Ishikawa (cell line): ENCODE data around the gene EPN2.

ENCODE experiments used
- CEBPB ChIP-seq: IDR thresholded peaks from 2 replicates; pipeline ENCODE4 v1.6.1; 2012
- CREB1 ChIP-seq: IDR thresholded peaks from 2 replicates; pipeline ENCODE4 v1.6.1; 2012; ENCODE audit warnings: low read depth
- EGR1 ChIP-seq: IDR thresholded peaks from 2 replicates; pipeline ENCODE4 v1.6.1; 2012
- EP300 ChIP-seq: IDR thresholded peaks from 2 replicates; pipeline ENCODE4 v1.6.1; 2012; ENCODE audit warnings: borderline replicate concordance
- FOXM1 ChIP-seq: IDR thresholded peaks from 2 replicates; pipeline ENCODE4 v1.6.1; 2012; ENCODE audit warnings: low read depth, borderline replicate concordance
- MAX ChIP-seq: IDR thresholded peaks from 2 replicates; pipeline ENCODE4 v1.6.1; 2012
- NFIC ChIP-seq: IDR thresholded peaks from 2 replicates; pipeline ENCODE4 v1.6.1; 2012
- RAD21 ChIP-seq: IDR thresholded peaks from 2 replicates; pipeline ENCODE4 v1.6.1; 2012; ENCODE audit warnings: low read depth
- TAF1 ChIP-seq: IDR thresholded peaks from 2 replicates; pipeline ENCODE4 v1.6.1; 2012; ENCODE audit warnings: low read depth, mild to moderate bottlenecking
- TCF12 ChIP-seq: IDR thresholded peaks from 2 replicates; pipeline ENCODE4 v1.6.1; 2012; ENCODE audit warnings: low read depth
- TEAD4 ChIP-seq: IDR thresholded peaks from 2 replicates; pipeline ENCODE4 v1.6.1; 2012
- USF1 ChIP-seq: IDR thresholded peaks from 2 replicates; pipeline ENCODE4 v1.6.1; 2012
- YY1 ChIP-seq: IDR thresholded peaks from 2 replicates; pipeline ENCODE4 v1.6.1; 2012; ENCODE audit warnings: low read depth
- ZBTB7A ChIP-seq: IDR thresholded peaks from 2 replicates; pipeline ENCODE4 v1.6.1; 2012; ENCODE audit warnings: low read depth
- TF ChIP-seq, protein P1 (sequence below): IDR thresholded peaks from 2 replicates; pipeline ENCODE4 v1.6.1; 2012; ENCODE audit warnings: low read depth, mild to moderate bottlenecking

The EPN2 gene

DNA sequence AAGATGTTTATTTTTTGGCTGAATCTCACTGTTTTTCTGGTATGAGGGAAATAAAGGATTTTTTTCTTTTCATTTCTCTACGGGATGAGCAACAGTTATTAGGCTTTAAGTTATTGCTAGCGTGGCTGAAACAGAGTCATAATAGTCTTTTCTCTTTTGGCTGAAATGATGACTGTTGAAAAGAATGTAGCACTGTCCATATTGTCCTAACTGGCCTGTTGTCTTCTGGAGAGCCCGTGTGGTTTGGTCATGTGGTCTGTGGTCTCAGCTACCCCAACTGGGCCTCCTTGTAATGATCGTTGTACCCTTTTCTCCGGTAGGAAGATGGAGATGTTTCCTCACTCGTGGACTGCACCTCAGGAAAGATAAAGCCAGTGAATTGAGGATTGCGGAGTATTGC lies 36.6 kb downstream of the EPN2 start:
- TF ChIP-seq EP300 (no peak), CEBPB (no peak), TEAD4 (no peak), FOXM1 (no peak), RAD21 (no peak), NFIC (no peak), YY1 (no peak), USF1 (no peak), EGR1 (no peak), ZBTB7A (no peak), TAF1 (no peak), CREB1 (no peak), TCF12 (no peak)

GRCh38 chr17:19274893-19275292 lies 37.7 kb downstream of the EPN2 start:
- TF ChIP-seq NFIC = no peak
- TF ChIP-seq EGR1 = no peak
- no peak for TF ChIP-seq EP300
- TF ChIP-seq FOXM1 = no peak
- TF ChIP-seq ZBTB7A = no peak
- no peak for TF ChIP-seq USF1
- no peak for TF ChIP-seq TEAD4
- TF ChIP-seq TAF1 = no peak
- TF ChIP-seq CREB1 = no peak
- no peak for TF ChIP-seq YY1
- TF ChIP-seq, protein P1, sequence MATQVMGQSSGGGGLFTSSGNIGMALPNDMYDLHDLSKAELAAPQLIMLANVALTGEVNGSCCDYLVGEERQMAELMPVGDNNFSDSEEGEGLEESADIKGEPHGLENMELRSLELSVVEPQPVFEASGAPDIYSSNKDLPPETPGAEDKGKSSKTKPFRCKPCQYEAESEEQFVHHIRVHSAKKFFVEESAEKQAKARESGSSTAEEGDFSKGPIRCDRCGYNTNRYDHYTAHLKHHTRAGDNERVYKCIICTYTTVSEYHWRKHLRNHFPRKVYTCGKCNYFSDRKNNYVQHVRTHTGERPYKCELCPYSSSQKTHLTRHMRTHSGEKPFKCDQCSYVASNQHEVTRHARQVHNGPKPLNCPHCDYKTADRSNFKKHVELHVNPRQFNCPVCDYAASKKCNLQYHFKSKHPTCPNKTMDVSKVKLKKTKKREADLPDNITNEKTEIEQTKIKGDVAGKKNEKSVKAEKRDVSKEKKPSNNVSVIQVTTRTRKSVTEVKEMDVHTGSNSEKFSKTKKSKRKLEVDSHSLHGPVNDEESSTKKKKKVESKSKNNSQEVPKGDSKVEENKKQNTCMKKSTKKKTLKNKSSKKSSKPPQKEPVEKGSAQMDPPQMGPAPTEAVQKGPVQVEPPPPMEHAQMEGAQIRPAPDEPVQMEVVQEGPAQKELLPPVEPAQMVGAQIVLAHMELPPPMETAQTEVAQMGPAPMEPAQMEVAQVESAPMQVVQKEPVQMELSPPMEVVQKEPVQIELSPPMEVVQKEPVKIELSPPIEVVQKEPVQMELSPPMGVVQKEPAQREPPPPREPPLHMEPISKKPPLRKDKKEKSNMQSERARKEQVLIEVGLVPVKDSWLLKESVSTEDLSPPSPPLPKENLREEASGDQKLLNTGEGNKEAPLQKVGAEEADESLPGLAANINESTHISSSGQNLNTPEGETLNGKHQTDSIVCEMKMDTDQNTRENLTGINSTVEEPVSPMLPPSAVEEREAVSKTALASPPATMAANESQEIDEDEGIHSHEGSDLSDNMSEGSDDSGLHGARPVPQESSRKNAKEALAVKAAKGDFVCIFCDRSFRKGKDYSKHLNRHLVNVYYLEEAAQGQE = no peak
- no peak for TF ChIP-seq RAD21
- TF ChIP-seq CEBPB = no peak
- TF ChIP-seq TCF12 = no peak
- TF ChIP-seq MAX = no peak

- no peak for TF ChIP-seq EP300
- TF ChIP-seq USF1 = no peak
- TF ChIP-seq FOXM1 = no peak
- no peak for TF ChIP-seq TAF1
- TF ChIP-seq RAD21 = no peak
- TF ChIP-seq EGR1 = no peak
- no peak for TF ChIP-seq TEAD4
- no peak for TF ChIP-seq CREB1
- no peak for TF ChIP-seq YY1
- TF ChIP-seq TCF12 = no peak
- TF ChIP-seq, protein P1 = no peak
- no peak for TF ChIP-seq MAX
- no peak for TF ChIP-seq NFIC
- TF ChIP-seq CEBPB = no peak
- no peak for TF ChIP-seq ZBTB7A
Observed at GRCh38 chr17:19275457-19276127, 38.4 kb downstream of the EPN2 start.

GRCh38 chr17:19278729-19279128 lies 41.6 kb downstream of the EPN2 start:
- TF ChIP-seq TAF1 (no peak), RAD21 (no peak), EP300 (no peak), ZBTB7A (no peak), TEAD4 (no peak), EGR1 (no peak), MAX (no peak), NFIC (no peak), FOXM1 (no peak), CREB1 (no peak), YY1 (no peak), TCF12 (no peak), USF1 (no peak), CEBPB (no peak)
- TF ChIP-seq, protein P1 = no peak
